Activated CD8-positive, alpha-beta T cell treated with anti-CD3 and anti-CD28 coated beads, Interleukin-2, amount 10 ng/mL, durations not matched to agents 7 days and 5 days (primary cell): ENCODE measurements around the gene TACC2. TPM values are rescaled to one million over a fixed set of nuclear protein-coding genes. Genes with fewer than 3 reads are reported as not detected.

Experiments
- ATAC-seq: fragments of 150-1000 bp; cut with Tn5 transposase; one replicate; pipeline ENCODE4 v1.10.0; 2021; ENCODE audit warnings: moderate library complexity
- CTCF ChIA-PET: fragments of 350-600 bp; sonication (Branson Sonifier 250); formaldehyde crosslinking; loops from one replicate; lab custom pipeline; 2021; ENCODE audit warnings: antibody characterized with exemption; lab: Charles Lee
- POLR2A ChIA-PET: fragments of 350-600 bp; sonication (Branson Sonifier 250); formaldehyde crosslinking; loops from one replicate; lab custom pipeline; 2021; ENCODE audit warnings: antibody characterized with exemption; lab: Charles Lee
- DNase-seq: peaks from one replicate; pipeline ENCODE4 v3.0.0-alpha.2; 2020
- H3K27ac Mint-ChIP-seq: one replicate; pipeline ENCODE4 v1.8.0; 2021; ENCODE audit warnings: mild to moderate bottlenecking, mixed read lengths
- H3K27me3 Mint-ChIP-seq: one replicate; pipeline ENCODE4 v1.8.0; 2021; ENCODE audit warnings: low read depth, mixed read lengths
- H3K36me3 Mint-ChIP-seq: one replicate; pipeline ENCODE4 v1.8.0; 2021; ENCODE audit warnings: low read depth, mixed read lengths
- H3K4me1 Mint-ChIP-seq: one replicate; pipeline ENCODE4 v1.8.0; 2021; ENCODE audit warnings: low read depth, mixed read lengths
- H3K4me3 Mint-ChIP-seq: one replicate; pipeline ENCODE4 v1.8.0; 2021; ENCODE audit warnings: mild to moderate bottlenecking, mixed read lengths
- H3K9me3 Mint-ChIP-seq: one replicate; pipeline ENCODE4 v1.8.0; 2022; ENCODE audit warnings: mixed read lengths; ENCODE audit not compliant: insufficient read depth
- total RNA-seq, 2 experiments: library from RNA; stranded (reverse); gene quantifications; one replicate each; pipeline ENCODE4 v1.2.3, GENCODE V29; 2021

Gene TACC2
- total RNA-seq, 2 experiments from 2014 or later, result not detected

GRCh38 chr10:122254831-122255230 is 265.9 kb downstream of the TACC2 start:
- ChIA-PET POLR2A (no interaction called here), CTCF (interaction anchor here (1.4 kb wide), 1 partner anchor 13 kb away, joined by 4 read pairs; no protein-coding TSS in a partner anchor)
- DNase-seq (no peak), ATAC-seq (no peak)
- Mint-ChIP-seq H3K27me3 (peaks cover 5% of the 10 kb centered on the region), H3K4me3 (no peak overlapping the region), H3K27ac (no peak overlapping the region), H3K9me3 (no peaks in the 10 kb centered on the region), H3K36me3 (no peaks in the 10 kb centered on the region), H3K4me1 (no peaks in the 10 kb centered on the region)

DNA sequence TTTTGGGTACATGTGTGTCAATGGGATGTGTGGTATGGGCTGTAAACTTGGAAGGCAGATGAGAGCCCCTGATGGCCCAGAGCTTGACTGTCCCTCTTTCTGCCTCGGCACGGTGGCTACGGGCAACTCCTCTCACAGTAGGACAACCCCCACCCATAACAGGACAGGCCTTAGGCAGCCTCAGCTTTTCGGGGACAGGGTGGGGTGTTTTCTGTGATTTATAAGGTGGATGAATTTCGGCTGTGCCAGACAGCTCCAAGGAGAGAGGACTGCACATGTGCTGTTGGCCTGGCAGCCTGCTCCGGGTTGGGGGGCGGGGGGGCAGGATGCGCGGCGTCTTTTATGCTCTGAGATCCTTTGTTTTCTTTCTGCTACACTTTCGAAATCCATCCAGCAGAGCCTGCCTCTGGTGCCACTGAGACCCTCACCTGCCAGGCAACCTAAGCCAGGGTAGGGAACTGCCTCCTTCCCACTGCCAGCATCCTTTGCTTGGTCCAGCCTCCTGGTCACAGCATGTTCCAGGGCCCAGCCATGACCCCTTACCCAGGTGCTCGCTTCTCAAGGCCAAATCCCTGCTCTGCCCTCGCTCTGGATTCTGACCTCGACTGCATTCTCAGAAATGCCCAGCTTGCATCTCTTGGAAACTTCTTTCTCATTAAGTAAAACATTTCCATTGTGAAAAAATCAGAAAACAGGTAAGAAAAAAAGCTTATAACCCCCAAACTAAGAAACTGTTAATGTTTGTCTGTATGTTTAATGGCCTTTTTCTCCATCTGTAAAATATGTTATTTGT is 266.7 kb downstream of the TACC2 start:
- DNase-seq (no peak), ATAC-seq (no peak)
- Mint-ChIP-seq H3K4me3 (no peak overlapping the region), H3K9me3 (no peaks in the 10 kb centered on the region), H3K27ac (no peak overlapping the region), H3K4me1 (no peaks in the 10 kb centered on the region), H3K27me3 (peaks cover 9% of the 10 kb centered on the region), H3K36me3 (no peaks in the 10 kb centered on the region)
- POLR2A ChIA-PET, result no interaction called here
- CTCF ChIA-PET, result interaction anchor here (1.4 kb wide), 1 partner anchor 12 kb away, joined by 4 read pairs; no protein-coding TSS in a partner anchor

- Mint-ChIP-seq H3K4me1 (no peaks in the 10 kb centered on the region), H3K27ac (no peak overlapping the region), H3K4me3 (no peak overlapping the region), H3K36me3 (no peaks in the 10 kb centered on the region), H3K9me3 (no peaks in the 10 kb centered on the region), H3K27me3 (peaks cover 9% of the 10 kb centered on the region)
- DNase-seq (no peak), ATAC-seq (no peak)
- ChIA-PET CTCF (no interaction called here), POLR2A (no interaction called here)
These were observed 268.1 kb downstream of the TACC2 start for GRCh38 chr10:122257041-122257440.

DNA sequence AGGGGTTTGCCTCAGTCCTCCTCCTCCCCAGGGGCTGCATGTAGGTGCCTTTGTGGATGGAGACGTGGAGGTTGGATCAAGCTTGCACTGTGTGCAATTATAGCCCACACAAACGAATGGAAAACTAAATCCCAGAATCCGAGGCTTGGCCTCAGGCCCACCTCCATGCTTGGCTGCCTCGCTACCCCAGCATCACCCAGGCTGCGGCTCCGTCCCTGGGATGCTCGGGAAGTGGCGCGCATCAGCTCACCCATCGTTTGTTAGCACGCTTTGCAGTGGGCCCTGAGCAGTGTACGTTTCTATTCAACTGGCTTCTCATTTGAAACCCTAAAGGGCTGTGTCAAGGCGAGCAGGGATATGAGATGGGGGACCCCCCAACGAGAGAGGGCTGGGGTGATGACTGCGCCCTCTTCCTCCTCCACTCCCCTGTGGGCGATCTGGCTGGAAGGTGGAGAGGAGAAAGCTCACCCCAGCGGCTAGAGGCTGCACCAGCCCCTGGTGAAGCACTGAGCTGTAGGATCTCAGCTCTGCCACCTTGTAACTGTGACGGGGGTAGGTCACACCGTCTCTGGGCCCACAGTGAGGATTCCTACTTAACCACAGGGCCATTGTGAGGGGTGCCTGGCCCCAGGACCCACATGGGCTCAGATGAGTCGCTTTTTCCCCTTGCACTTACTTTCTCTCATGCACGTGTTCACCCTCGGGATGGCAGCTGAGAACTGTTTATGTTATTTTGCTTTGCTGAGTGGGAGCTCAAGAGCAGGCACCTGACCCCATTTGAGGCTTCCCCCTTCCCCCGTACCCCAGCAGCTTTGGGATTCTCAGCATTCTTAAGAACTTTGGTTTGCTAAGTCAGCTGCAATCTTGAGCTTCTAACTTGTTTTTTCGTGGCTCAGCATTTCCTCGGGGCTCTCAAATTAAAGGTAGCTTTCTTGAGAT is 269.4 kb downstream of the TACC2 start:
- CTCF ChIA-PET, result interaction anchor here (1.0 kb wide), 1 partner anchor 10 kb away, joined by 6 read pairs; no protein-coding TSS in a partner anchor
- H3K4me1 Mint-ChIP-seq, result no peaks in the 10 kb centered on the region
- H3K36me3 Mint-ChIP-seq, result no peaks in the 10 kb centered on the region
- H3K27ac Mint-ChIP-seq, result no peak overlapping the region
- no peaks in the 10 kb centered on the region for H3K9me3 Mint-ChIP-seq
- peaks cover 8% of the 10 kb centered on the region for H3K27me3 Mint-ChIP-seq
- POLR2A ChIA-PET, result interaction anchor here (0.5 to 0.6 kb wide), 2 partner anchors 245 to 1105 kb away, joined by 3 read pairs; no protein-coding TSS in a partner anchor
- no peak for DNase-seq
- no peak for ATAC-seq
- H3K4me3 Mint-ChIP-seq, result no peak overlapping the region

DNA sequence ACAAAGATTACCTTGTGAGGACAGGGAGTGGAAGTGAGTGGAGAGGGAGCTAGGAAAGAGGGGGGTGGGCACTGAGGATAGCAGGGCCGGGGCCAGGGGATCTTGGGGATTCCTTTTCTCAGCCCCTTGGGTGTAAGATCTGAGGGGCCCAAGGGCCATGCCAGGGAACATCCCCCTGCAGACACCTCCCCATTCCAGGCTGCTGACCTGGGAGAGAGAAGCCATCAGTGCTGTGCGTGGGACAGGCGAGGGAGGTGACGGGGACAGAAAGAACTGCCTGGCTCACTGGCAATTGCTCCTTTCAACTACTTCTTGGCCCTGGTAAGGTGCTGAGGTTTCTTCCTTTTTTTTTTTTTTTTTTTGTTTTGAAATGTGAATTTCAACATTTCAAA is 270.1 kb downstream of the TACC2 start:
- POLR2A ChIA-PET, result interaction anchor here (0.6 kb wide), 1 partner anchor 245 kb away, joined by 3 read pairs; no protein-coding TSS in a partner anchor
- CTCF ChIA-PET, result interaction anchor here (1.0 kb wide), 1 partner anchor 9 kb away, joined by 6 read pairs; no protein-coding TSS in a partner anchor
- peaks cover 7% of the 10 kb centered on the region for H3K27me3 Mint-ChIP-seq

DNA sequence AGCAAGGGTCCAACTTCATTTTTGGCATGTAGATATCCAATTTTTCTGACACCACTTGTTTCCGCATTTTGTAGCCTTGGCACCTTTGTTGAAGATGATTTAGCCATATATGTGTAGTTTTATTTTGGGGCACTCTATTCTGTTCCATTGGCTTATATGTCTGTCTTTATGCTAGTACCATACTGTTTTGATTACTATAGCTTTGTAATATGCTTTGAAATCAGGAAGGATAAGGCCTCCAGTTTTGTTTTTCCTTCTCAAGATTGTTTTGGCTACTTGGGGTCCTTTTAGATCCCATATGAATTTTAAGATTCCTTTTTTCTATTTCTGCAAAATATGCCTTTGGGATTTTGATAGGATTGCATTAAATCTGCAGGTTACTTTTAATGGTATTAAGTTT is 272.6 kb downstream of the TACC2 start:
- H3K9me3 Mint-ChIP-seq, result no peaks in the 10 kb centered on the region
- peaks cover 10% of the 10 kb centered on the region for H3K27me3 Mint-ChIP-seq
- ChIA-PET CTCF (no interaction called here), POLR2A (no interaction called here)
- no peak overlapping the region for H3K4me3 Mint-ChIP-seq
- ATAC-seq (no peak), DNase-seq (no peak)
- no peak overlapping the region for H3K27ac Mint-ChIP-seq
- no peaks in the 10 kb centered on the region for H3K4me1 Mint-ChIP-seq
- H3K36me3 Mint-ChIP-seq, result no peaks in the 10 kb centered on the region

More for the DNA sequence above, 270.1 kb downstream of the TACC2 start:
- ATAC-seq (no peak), DNase-seq (no peak)
- no peaks in the 10 kb centered on the region for H3K9me3 Mint-ChIP-seq
- H3K36me3 Mint-ChIP-seq, result no peaks in the 10 kb centered on the region
- no peak overlapping the region for H3K4me3 Mint-ChIP-seq
- H3K4me1 Mint-ChIP-seq, result no peaks in the 10 kb centered on the region
- H3K27ac Mint-ChIP-seq, result no peak overlapping the region

- DNase-seq (no peak), ATAC-seq (no peak)
- ChIA-PET CTCF (no interaction called here), POLR2A (no interaction called here)
- H3K36me3 Mint-ChIP-seq, result no peaks in the 10 kb centered on the region
- no peaks in the 10 kb centered on the region for H3K9me3 Mint-ChIP-seq
- no peak overlapping the region for H3K27ac Mint-ChIP-seq
- peaks cover 10% of the 10 kb centered on the region for H3K27me3 Mint-ChIP-seq
- H3K4me3 Mint-ChIP-seq, result no peak overlapping the region
- H3K4me1 Mint-ChIP-seq, result no peaks in the 10 kb centered on the region
These were observed 275.0 kb downstream of the TACC2 start for GRCh38 chr10:122263971-122264370.

DNA sequence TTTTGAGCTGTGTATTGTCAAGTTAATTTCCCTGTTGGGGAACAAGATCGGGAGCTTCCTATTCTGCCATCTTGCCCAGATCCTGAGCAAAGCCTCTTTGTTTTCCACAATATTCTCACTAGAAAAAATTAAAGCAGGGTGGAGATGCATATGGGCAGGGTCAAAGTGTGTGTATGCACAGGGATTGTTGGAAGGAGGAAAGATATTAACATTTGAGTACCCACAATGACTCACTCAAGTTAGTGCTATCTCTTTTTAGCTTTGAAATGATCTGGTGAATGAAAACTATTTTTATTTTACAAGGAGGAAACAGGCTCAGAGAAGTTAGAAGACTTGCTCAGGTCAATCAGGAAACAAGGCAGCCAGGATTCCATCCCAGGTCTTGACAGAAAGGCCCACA is 275.5 kb downstream of the TACC2 start:
- H3K4me1 Mint-ChIP-seq, result no peaks in the 10 kb centered on the region
- H3K36me3 Mint-ChIP-seq, result no peaks in the 10 kb centered on the region
- no peak for DNase-seq
- no peak overlapping the region for H3K27ac Mint-ChIP-seq
- peaks cover 12% of the 10 kb centered on the region for H3K27me3 Mint-ChIP-seq
- no peaks in the 10 kb centered on the region for H3K9me3 Mint-ChIP-seq
- CTCF ChIA-PET, result no interaction called here
- POLR2A ChIA-PET, result no interaction called here
- ATAC-seq, result no peak
- no peak overlapping the region for H3K4me3 Mint-ChIP-seq

DNA sequence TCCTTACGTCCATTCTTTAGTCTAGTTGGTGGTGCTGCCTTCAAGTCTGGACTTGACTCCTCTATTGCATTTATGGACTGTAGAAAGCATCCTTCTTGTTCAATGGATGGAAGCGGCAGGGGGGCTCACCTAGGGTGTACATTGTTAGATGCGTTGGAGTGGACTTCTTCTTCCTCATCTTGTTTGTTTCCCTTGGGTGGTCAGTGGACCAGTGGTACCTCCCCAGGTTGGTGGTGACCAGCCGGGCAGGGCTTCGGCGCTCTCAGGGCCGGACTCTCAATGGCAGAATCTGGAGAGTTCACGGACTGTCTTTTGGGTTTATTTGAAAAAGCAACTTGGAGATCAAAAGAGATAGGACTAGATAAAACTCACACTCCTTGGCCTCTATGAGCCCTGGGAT is 276.0 kb downstream of the TACC2 start:
- ChIA-PET POLR2A (no interaction called here), CTCF (no interaction called here)
- H3K9me3 Mint-ChIP-seq, result no peaks in the 10 kb centered on the region
- peaks cover 9% of the 10 kb centered on the region for H3K27me3 Mint-ChIP-seq
- no peaks in the 10 kb centered on the region for H3K36me3 Mint-ChIP-seq
- ATAC-seq (no peak), DNase-seq (no peak)
- no peaks in the 10 kb centered on the region for H3K4me1 Mint-ChIP-seq
- H3K4me3 Mint-ChIP-seq, result no peak overlapping the region
- no peak overlapping the region for H3K27ac Mint-ChIP-seq

DNA sequence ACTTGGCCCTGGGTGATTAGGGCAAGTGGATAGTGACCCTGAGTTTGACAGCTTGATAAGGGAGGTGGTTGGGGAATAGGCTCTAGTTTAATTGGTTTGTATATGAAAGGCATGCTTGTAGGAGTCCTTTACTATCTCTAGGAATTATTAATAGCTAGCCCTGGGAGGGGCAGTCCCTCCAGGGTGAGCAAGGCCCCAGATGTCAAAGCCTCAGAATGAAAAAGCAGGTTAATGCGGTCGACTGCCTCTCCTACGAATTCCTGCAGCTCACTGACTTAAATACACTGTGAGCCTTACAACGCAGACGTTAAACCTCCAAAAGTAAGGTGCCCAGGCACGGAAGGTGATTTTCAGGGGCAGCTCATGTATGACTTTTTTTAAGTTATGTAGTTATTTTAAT is 276.9 kb downstream of the TACC2 start:
- Mint-ChIP-seq H3K9me3 (no peaks in the 10 kb centered on the region), H3K36me3 (no peaks in the 10 kb centered on the region), H3K4me3 (no peak overlapping the region), H3K4me1 (no peaks in the 10 kb centered on the region), H3K27ac (no peak overlapping the region), H3K27me3 (peaks cover 6% of the 10 kb centered on the region)
- ATAC-seq (no peak), DNase-seq (no peak)
- ChIA-PET CTCF (no interaction called here), POLR2A (no interaction called here)

GRCh38 chr10:122267849-122268737 is 279.1 kb downstream of the TACC2 start:
- H3K27ac Mint-ChIP-seq, result no peak overlapping the region
- CTCF ChIA-PET, result interaction anchor here (0.7 to 2.0 kb wide), 17 partner anchors 9 to 981 kb away, joined by 3 to 12 read pairs (median 3); no protein-coding TSS in a partner anchor

More at GRCh38 chr10:122267849-122268737, 279.1 kb downstream of the TACC2 start:
- no peak overlapping the region for H3K4me3 Mint-ChIP-seq
- H3K27me3 Mint-ChIP-seq, result peaks cover 6% of the 10 kb centered on the region
- DNase-seq, result peak; percentile 64
- POLR2A ChIA-PET, result interaction anchor here (0.5 kb wide), 1 partner anchor 446 kb away, joined by 5 read pairs; no protein-coding TSS in a partner anchor
- no peaks in the 10 kb centered on the region for H3K4me1 Mint-ChIP-seq
- no peaks in the 10 kb centered on the region for H3K36me3 Mint-ChIP-seq
- no peaks in the 10 kb centered on the region for H3K9me3 Mint-ChIP-seq
- peak; percentile 93 for ATAC-seq
